ENCODE data around the gene CDH5.

Gene CDH5

DNA sequence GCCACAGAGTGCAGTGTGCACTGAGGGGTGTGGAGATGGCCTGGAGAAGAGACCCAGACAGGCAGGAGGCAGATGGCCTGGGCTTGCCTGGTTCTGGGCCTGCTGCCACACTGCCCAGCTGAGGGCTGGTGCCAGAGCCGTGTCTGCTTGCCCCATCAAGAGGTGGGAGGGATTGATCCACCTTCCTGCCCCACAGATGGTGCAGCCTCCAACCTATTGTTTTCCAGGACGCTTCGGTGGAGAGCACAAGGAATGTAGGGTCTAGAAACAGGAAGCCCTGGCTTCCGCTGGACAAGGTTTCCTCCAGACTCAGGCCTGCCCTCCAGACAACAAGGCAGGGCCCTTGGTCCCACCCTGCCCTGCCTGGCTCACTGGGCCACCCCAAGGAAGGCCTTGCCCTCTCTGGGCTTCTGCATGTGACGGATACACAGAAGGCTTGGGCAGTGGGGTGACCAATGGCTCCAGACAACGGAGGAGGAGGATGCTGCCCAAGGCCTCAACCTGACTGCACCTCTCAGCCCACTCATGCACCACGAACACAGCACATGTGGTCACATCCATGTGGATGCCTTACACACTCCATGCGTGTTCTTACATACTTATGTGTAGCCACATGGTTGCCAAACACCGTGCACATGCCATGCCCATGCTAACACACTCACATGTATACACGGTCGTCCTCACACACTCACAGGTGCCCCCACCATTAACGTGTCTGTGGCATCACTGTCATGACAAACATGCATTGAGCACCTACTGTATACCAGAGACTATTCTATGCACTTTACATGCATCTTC, 6.5 kb upstream of the CDH5 start:
- POLR2A ChIA-PET = no interaction called here
- CTCF ChIA-PET = interaction anchor here (0.9 to 9.2 kb wide), 4 partner anchors 8 to 19 kb away, joined by 4 to 134 read pairs (median 14); no protein-coding TSS in a partner anchor
- TF ChIP-seq, protein P1, sequence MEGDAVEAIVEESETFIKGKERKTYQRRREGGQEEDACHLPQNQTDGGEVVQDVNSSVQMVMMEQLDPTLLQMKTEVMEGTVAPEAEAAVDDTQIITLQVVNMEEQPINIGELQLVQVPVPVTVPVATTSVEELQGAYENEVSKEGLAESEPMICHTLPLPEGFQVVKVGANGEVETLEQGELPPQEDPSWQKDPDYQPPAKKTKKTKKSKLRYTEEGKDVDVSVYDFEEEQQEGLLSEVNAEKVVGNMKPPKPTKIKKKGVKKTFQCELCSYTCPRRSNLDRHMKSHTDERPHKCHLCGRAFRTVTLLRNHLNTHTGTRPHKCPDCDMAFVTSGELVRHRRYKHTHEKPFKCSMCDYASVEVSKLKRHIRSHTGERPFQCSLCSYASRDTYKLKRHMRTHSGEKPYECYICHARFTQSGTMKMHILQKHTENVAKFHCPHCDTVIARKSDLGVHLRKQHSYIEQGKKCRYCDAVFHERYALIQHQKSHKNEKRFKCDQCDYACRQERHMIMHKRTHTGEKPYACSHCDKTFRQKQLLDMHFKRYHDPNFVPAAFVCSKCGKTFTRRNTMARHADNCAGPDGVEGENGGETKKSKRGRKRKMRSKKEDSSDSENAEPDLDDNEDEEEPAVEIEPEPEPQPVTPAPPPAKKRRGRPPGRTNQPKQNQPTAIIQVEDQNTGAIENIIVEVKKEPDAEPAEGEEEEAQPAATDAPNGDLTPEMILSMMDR (IDR thresholded peaks at IDR 0.05; ENCODE audit: control extremely low read depth, extremely low read depth, low read depth, missing control alignments) = no peak
- no peak for DNase-seq (ENCODE audit: extremely low spot score)

DNA sequence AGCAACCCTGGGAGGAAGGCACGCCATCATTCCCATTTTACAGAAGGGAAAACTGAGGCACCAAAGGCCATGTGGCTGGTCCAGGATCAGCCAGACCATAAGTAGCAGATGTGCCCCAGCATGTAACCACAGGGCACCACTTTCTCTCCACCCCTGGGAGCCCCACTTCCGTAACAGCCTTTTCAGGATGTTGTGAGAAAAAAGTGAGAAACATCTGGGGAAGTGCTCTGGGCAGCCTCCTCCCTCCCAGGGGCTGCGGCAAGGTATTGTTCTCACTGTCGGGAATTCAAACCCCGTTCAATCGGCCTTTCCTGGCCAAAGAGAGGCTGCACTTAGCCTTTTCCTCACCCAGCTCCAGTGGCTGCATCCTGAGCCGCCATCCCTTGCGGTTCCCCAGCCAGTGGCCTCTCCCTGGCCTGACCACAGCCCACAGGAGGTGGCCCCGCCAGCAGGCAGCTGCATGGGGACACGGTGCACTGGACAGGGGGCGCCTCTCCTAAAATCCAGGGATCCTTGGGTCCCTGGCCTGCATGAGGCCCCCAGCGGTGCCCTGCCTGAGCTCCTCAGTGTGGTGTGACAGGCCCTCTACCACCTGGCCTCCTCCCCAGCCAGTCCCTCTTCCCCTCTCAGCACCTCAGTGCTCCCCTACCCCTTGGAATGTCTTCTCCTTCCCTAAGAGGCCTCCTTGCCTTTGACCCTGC, 5.7 kb upstream of the CDH5 start:
- TF ChIP-seq, protein P1 (IDR thresholded peaks at IDR 0.05; ENCODE audit: control extremely low read depth, extremely low read depth, low read depth, missing control alignments) = no peak
- CTCF ChIA-PET = interaction anchor here (1.0 to 4.1 kb wide), 2 partner anchors 17 to 229 kb away, joined by 4 to 24 read pairs; no protein-coding TSS in a partner anchor
- POLR2A ChIA-PET = no interaction called here
- no peak for DNase-seq (ENCODE audit: extremely low spot score)

DNA sequence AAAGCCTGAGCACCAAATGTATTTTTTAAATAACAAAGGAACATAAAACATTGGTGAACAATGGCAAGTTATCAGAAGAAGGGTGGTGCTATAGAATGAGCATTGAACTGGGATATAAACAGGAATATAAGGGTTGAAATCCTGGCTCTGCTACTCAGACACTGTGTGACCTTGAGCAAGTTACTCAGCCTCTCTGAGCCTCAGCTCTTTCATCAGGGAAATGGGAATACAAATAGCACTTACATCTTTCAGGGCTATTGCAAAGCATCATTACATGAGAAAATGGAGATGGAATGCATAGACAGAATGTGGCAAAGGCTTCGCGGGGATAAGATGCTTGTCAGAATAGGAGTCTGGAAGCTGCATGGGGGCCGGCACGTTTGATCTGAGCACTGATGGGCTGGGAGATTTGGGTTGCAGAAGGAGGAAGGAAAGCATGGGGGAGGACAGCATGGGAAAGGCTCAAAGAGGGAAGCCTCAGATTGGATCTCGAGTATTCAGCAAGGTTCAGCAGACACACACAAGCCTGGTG, 4.8 kb upstream of the CDH5 start:
- TF ChIP-seq, protein P1 (IDR thresholded peaks at IDR 0.05; ENCODE audit: control extremely low read depth, extremely low read depth, low read depth, missing control alignments) = no peak
- POLR2A ChIA-PET = no interaction called here
- CTCF ChIA-PET = interaction anchor here (1.0 to 4.1 kb wide), 2 partner anchors 18 to 228 kb away, joined by 4 to 24 read pairs; no protein-coding TSS in a partner anchor

DNA sequence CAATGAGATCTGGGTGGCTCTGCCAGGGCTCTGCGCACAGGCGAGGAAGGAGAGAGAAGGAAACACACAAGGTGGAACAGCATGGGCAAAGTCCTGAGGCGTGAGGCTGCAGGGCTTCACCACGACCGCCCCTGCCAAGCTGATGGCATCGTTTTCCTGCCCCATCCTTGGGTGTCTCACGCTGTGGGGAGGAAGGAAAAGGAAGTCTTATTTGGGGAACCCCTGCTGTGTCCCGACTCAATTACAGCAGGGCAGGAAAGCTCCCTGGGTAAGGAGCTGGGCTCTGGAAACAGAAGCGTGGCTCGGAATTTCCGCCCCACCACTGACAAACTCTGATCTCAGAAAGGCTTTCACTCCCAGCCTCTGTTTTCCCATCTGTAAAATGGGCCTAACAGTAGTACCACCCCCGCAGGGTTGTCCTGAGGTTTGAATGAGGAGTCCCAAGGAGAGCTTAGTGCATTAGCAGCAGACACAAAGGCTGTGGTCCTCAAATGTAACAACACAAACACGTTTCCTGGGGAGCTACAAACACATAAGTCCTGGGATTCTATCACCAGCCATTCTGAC, 3.2 kb upstream of the CDH5 start:
- no peak for DNase-seq (ENCODE audit: extremely low spot score)
- TF ChIP-seq, protein P1 (IDR thresholded peaks at IDR 0.05; ENCODE audit: control extremely low read depth, extremely low read depth, low read depth, missing control alignments) = no peak
- ChIA-PET CTCF (interaction anchor here (1.3 to 4.1 kb wide), 3 partner anchors 9 to 120 kb away, joined by 3 to 24 read pairs (median 5); no protein-coding TSS in a partner anchor), POLR2A (no interaction called here)

More for the DNA sequence above, 4.8 kb upstream of the CDH5 start:
- DNase-seq (ENCODE audit: extremely low spot score) = no peak

DNA sequence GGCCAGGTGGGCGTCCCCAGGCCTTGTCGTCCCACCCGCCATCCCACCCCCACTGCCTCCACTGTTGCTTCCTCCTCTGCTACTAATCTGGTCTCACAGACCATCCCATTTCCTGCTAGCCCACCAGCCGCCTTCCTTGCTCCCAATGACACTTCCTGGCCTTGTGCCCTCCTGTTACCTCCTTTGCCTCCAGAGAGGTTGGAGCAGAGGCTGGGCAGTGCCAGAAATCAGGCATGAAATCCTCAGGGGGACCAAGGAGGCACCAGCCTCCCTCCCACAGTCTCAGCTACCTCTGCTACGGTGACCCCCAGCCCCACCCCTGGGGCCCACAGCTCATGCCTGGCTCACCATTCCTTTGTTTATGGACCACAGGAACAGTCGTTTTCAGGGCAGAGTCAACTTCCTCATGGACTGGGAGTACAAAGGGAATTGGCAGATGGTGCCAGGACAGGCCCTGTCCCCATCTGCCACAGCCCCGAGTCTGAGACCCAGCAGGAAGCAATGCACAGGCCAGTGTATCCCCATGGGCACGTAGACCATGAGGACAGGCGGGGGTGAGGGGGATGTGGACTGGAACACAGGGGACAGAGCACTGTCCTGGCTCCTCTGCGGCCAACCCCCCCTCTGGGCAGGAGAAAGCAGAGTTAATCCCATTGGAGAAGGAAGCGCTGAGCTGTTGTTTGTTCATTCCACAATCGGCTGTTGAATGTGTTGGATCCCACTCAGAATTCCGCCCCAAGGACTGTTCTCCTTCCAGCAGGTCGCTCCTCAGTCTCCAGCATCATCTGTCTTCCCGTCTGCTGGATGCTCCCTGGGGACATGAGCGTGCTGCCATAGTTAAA, 2.2 kb upstream of the CDH5 start:
- POLR2A ChIA-PET = no interaction called here
- TF ChIP-seq, protein P1 (IDR thresholded peaks at IDR 0.05; ENCODE audit: control extremely low read depth, extremely low read depth, low read depth, missing control alignments) = no peak
- no peak for DNase-seq (ENCODE audit: extremely low spot score)
- CTCF ChIA-PET = interaction anchor here (1.3 to 4.1 kb wide), 5 partner anchors 10 to 119 kb away, joined by 3 to 24 read pairs (median 5); no protein-coding TSS in a partner anchor

Data from GM10248 (cell line).